ENCODE data around the gene OSER1. TPM values are rescaled to one million over a fixed set of nuclear protein-coding genes. Genes with fewer than 3 reads are reported as not detected.
"Not testable (repeated sequence)": the region's sequence is repeated elsewhere in the genome, so short reads cannot be mapped to it uniquely, and the experiment has no call there.

Gene OSER1
- total RNA-seq, 2 experiments from 2014 or later = 172 TPM

GRCh38 chr20:44190197-44190852, 20.2 kb downstream of the OSER1 start:
- POLR2A ChIA-PET = interaction anchor here (1.9 kb wide), 1 partner anchor 74 kb away, joined by 11 read pairs; no protein-coding TSS in a partner anchor
- H3K27ac Mint-ChIP-seq = not testable (repeated sequence)
- peak in 11 of 14 experiments; percentile 9 to 78 (median 35) for DNase-seq

GRCh38 chr20:44188752-44189151, 21.8 kb downstream of the OSER1 start:
- CTCF ChIA-PET = interaction anchor here (0.6 to 4.6 kb wide), 2 partner anchors 20 to 72 kb away, joined by 4 to 43 read pairs; no protein-coding TSS in a partner anchor
- no peaks in the 10 kb centered on the region for H3K36me3 ChIP-seq (ENCODE audit: insufficient read depth, low read length)
- Mint-ChIP-seq H3K4me1 (ENCODE audit: low read depth) (peaks cover 10% of the 10 kb centered on the region), H3K27me3 (peaks cover 59% of the 10 kb centered on the region), H3K4me3 (no peak overlapping the region), H3K9me3 (no peaks in the 10 kb centered on the region), H3K27ac (no peak overlapping the region), H3K36me3 (ENCODE audit: low read depth) (no peaks in the 10 kb centered on the region)
- peaks cover 0 to 7% of the 10 kb centered on the region in 2 experiments for H3K9me3 ChIP-seq (ENCODE audit: control insufficient read depth in 1 of 2, insufficient read depth in 1 of 2, low read length in 2 of 2)
- H3K27me3 ChIP-seq (ENCODE audit: control insufficient read depth in 1 of 2, insufficient read depth in 2 of 2, low read length in 2 of 2) = peaks cover 21 to 48% of the 10 kb centered on the region in 2 experiments
- DNase-seq (no peak), ATAC-seq (ENCODE audit: poor library complexity) (no peak)
- intact Hi-C loops (cut with DNase I, micrococcal nuclease) = loop anchor here (5.0 kb wide), 2 partner anchors 36 to 441 kb away; no protein-coding TSS in a partner anchor
- H3K4me1 ChIP-seq (ENCODE audit: insufficient read depth, low read length) = peaks cover 18% of the 10 kb centered on the region
- POLR2A ChIA-PET = interaction anchor here (0.8 to 1.9 kb wide), 2 partner anchors 30 to 72 kb away, joined by 3 to 11 read pairs; no protein-coding TSS in a partner anchor
- no peak overlapping the region for H3K4me3 ChIP-seq (ENCODE audit: low read length)
- TF ChIP-seq, protein P1, sequence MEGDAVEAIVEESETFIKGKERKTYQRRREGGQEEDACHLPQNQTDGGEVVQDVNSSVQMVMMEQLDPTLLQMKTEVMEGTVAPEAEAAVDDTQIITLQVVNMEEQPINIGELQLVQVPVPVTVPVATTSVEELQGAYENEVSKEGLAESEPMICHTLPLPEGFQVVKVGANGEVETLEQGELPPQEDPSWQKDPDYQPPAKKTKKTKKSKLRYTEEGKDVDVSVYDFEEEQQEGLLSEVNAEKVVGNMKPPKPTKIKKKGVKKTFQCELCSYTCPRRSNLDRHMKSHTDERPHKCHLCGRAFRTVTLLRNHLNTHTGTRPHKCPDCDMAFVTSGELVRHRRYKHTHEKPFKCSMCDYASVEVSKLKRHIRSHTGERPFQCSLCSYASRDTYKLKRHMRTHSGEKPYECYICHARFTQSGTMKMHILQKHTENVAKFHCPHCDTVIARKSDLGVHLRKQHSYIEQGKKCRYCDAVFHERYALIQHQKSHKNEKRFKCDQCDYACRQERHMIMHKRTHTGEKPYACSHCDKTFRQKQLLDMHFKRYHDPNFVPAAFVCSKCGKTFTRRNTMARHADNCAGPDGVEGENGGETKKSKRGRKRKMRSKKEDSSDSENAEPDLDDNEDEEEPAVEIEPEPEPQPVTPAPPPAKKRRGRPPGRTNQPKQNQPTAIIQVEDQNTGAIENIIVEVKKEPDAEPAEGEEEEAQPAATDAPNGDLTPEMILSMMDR (IDR thresholded peaks at IDR 0.05) = no peak
- no peak overlapping the region for H3K27ac ChIP-seq (ENCODE audit: low read depth in 1 of 2, low read length in 2 of 2)

More at GRCh38 chr20:44190197-44190852, 20.2 kb downstream of the OSER1 start:
- Histone ChIP-seq H3K4me1 (ENCODE audit: insufficient read depth, low read length) (peaks cover 18% of the 10 kb centered on the region), H3K27me3 (ENCODE audit: control insufficient read depth in 1 of 2, insufficient read depth in 2 of 2, low read length in 2 of 2) (peaks cover 21 to 38% of the 10 kb centered on the region in 2 experiments)
- intact Hi-C loops (cut with DNase I, micrococcal nuclease) = loop anchor here (1.0 to 5.0 kb wide), 4 partner anchors 74 to 741 kb away; no protein-coding TSS in a partner anchor
- H3K9me3 ChIP-seq (ENCODE audit: control insufficient read depth in 1 of 2, insufficient read depth in 1 of 2, low read length in 2 of 2); H3K36me3 ChIP-seq (ENCODE audit: insufficient read depth, low read length); H3K9me3 Mint-ChIP-seq; H3K4me3 Mint-ChIP-seq; H3K27ac ChIP-seq (ENCODE audit: low read depth in 1 of 2, low read length in 2 of 2); H3K36me3 Mint-ChIP-seq (ENCODE audit: low read depth); H3K4me3 ChIP-seq (ENCODE audit: low read length): not testable (repeated sequence)
- CTCF ChIA-PET = interaction anchor here (0.7 to 4.6 kb wide), 13 partner anchors 12 to 733 kb away, joined by 3 to 43 read pairs (median 3); partner anchors contain the start of genes FITM2 and OSER1
- Mint-ChIP-seq H3K27me3 (peaks cover 47% of the 10 kb centered on the region), H3K4me1 (ENCODE audit: low read depth) (peaks cover 10% of the 10 kb centered on the region)
- ATAC-seq (ENCODE audit: poor library complexity) = peak; percentile 71
- TF ChIP-seq, protein P1 (IDR thresholded peaks at IDR 0.05) = peak; percentile 79

- POLR2A ChIA-PET = no interaction called here
- no peak overlapping the region for H3K4me3 ChIP-seq (ENCODE audit: low read length)
- Mint-ChIP-seq H3K4me3 (no peak overlapping the region), H3K4me1 (ENCODE audit: low read depth) (peaks cover 10% of the 10 kb centered on the region), H3K9me3 (no peaks in the 10 kb centered on the region), H3K27me3 (peaks cover 65% of the 10 kb centered on the region), H3K36me3 (ENCODE audit: low read depth) (no peaks in the 10 kb centered on the region), H3K27ac (no peak overlapping the region)
- no peaks in the 10 kb centered on the region for H3K36me3 ChIP-seq (ENCODE audit: insufficient read depth, low read length)
- TF ChIP-seq, protein P1 (IDR thresholded peaks at IDR 0.05) = no peak
- peaks cover 0 to 7% of the 10 kb centered on the region in 2 experiments for H3K9me3 ChIP-seq (ENCODE audit: control insufficient read depth in 1 of 2, insufficient read depth in 1 of 2, low read length in 2 of 2)
- CTCF ChIA-PET = interaction anchor here (4.6 kb wide), 1 partner anchor 71 kb away, joined by 43 read pairs; no protein-coding TSS in a partner anchor
- peaks cover 24 to 48% of the 10 kb centered on the region in 2 experiments for H3K27me3 ChIP-seq (ENCODE audit: control insufficient read depth in 1 of 2, insufficient read depth in 2 of 2, low read length in 2 of 2)
- no peak overlapping the region for H3K27ac ChIP-seq (ENCODE audit: low read depth in 1 of 2, low read length in 2 of 2)
- H3K4me1 ChIP-seq (ENCODE audit: insufficient read depth, low read length) = peaks cover 18% of the 10 kb centered on the region
- DNase-seq (no peak), ATAC-seq (ENCODE audit: poor library complexity) (no peak)
- intact Hi-C loops (cut with DNase I, micrococcal nuclease) = loop anchor here (5.0 kb wide), 2 partner anchors 36 to 441 kb away; no protein-coding TSS in a partner anchor
These were observed 22.5 kb downstream of the OSER1 start for GRCh38 chr20:44187772-44188709.
